ENCODE results near the gene MMRN1. TPM values are rescaled to one million over a fixed set of nuclear protein-coding genes. Genes with fewer than 3 reads are reported as not detected.

MMRN1 gene
- total RNA-seq, 2 experiments from 2014 or later = 0.16 to 0.23 TPM

DNA sequence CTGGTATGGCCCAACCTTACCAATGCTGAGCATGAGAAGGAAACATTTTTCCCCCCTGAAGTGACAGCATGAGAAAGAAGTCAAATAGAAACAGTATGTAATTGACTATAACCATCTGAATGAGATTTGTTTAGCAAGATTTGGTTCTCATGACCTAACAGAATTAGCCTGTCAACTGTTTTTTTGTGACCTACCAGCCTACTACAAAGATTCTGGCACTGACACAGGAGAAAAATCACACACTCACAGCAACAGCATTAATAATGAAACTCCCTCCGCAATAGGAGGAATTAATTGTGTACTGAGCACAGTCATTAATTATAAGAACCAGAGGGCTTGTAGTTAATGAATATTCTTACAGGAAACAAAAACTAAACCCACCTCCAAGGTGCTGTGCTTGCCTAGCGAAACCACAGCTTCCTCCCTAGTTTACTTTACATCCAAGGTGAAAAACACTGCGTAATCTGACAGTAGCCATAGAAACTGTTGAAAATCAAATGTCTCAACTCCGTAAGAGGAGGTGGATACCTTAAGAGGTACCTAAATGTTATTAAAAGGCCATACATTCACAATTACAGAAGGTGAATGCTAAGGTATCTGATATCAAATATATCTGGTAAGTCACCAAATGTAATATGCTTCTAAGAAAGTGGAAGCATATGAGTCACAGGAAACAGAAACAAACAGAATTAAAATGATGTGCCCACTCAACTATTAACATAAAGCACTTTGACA, 34.9 kb downstream of the MMRN1 start:
- CTCF ChIA-PET = no interaction called here
- no peaks in the 10 kb centered on the region for H3K9me3 Mint-ChIP-seq (ENCODE audit: low read depth)
- ATAC-seq = peak; percentile 86
- peak overlapping the region; percentile 52 for H3K27ac Mint-ChIP-seq
- H3K4me3 Mint-ChIP-seq = peak overlapping the region; percentile 56
- peaks cover 3% of the 10 kb centered on the region for H3K36me3 Mint-ChIP-seq
- H3K4me1 Mint-ChIP-seq = peaks cover 14% of the 10 kb centered on the region
- H3K27me3 Mint-ChIP-seq = peaks cover 4% of the 10 kb centered on the region
- DNase-seq = peak; percentile 43

GRCh38 chr4:89939546-89939945, 44.9 kb downstream of the MMRN1 start:
- Mint-ChIP-seq H3K27me3 (peaks cover 6% of the 10 kb centered on the region), H3K9me3 (ENCODE audit: low read depth) (no peaks in the 10 kb centered on the region), H3K4me1 (no peaks in the 10 kb centered on the region), H3K4me3 (no peak overlapping the region), H3K27ac (no peak overlapping the region), H3K36me3 (no peaks in the 10 kb centered on the region)
- CTCF ChIA-PET = no interaction called here
- no peak for ATAC-seq
- DNase-seq = no peak

- no peaks in the 10 kb centered on the region for H3K9me3 Mint-ChIP-seq (ENCODE audit: low read depth)
- peaks cover 6% of the 10 kb centered on the region for H3K27me3 Mint-ChIP-seq
- CTCF ChIA-PET = no interaction called here
- no peak overlapping the region for H3K4me3 Mint-ChIP-seq
- H3K27ac Mint-ChIP-seq = no peak overlapping the region
- no peaks in the 10 kb centered on the region for H3K4me1 Mint-ChIP-seq
- no peaks in the 10 kb centered on the region for H3K36me3 Mint-ChIP-seq
- DNase-seq (no peak), ATAC-seq (no peak)
Measured at GRCh38 chr4:89939994-89940393, 45.3 kb downstream of the MMRN1 start.

GRCh38 chr4:89942811-89943210, 48.2 kb downstream of the MMRN1 start:
- peaks cover 2% of the 10 kb centered on the region for H3K27me3 Mint-ChIP-seq
- no peaks in the 10 kb centered on the region for H3K4me1 Mint-ChIP-seq
- CTCF ChIA-PET = no interaction called here
- no peak overlapping the region for H3K27ac Mint-ChIP-seq
- DNase-seq (no peak), ATAC-seq (no peak)
- no peaks in the 10 kb centered on the region for H3K36me3 Mint-ChIP-seq
- no peaks in the 10 kb centered on the region for H3K9me3 Mint-ChIP-seq (ENCODE audit: low read depth)
- no peak overlapping the region for H3K4me3 Mint-ChIP-seq

- Mint-ChIP-seq H3K36me3 (no peaks in the 10 kb centered on the region), H3K9me3 (ENCODE audit: low read depth) (no peaks in the 10 kb centered on the region), H3K27me3 (no peaks in the 10 kb centered on the region), H3K4me3 (no peak overlapping the region), H3K4me1 (no peaks in the 10 kb centered on the region), H3K27ac (no peak overlapping the region)
- no peak for DNase-seq
- CTCF ChIA-PET = no interaction called here
- ATAC-seq = no peak
Measured at GRCh38 chr4:89949782-89950387, 55.2 kb downstream of the MMRN1 start.

- ATAC-seq (no peak), DNase-seq (no peak)
- CTCF ChIA-PET = no interaction called here
- no peaks in the 10 kb centered on the region for H3K36me3 Mint-ChIP-seq
- no peaks in the 10 kb centered on the region for H3K9me3 Mint-ChIP-seq (ENCODE audit: low read depth)
- no peaks in the 10 kb centered on the region for H3K4me1 Mint-ChIP-seq
- H3K4me3 Mint-ChIP-seq = no peak overlapping the region
- H3K27ac Mint-ChIP-seq = no peak overlapping the region
- no peaks in the 10 kb centered on the region for H3K27me3 Mint-ChIP-seq
Measured at GRCh38 chr4:89952458-89952857, 57.8 kb downstream of the MMRN1 start.

- Mint-ChIP-seq H3K27ac (no peak overlapping the region), H3K9me3 (ENCODE audit: low read depth) (no peaks in the 10 kb centered on the region), H3K4me3 (no peak overlapping the region), H3K27me3 (peaks cover 3% of the 10 kb centered on the region), H3K36me3 (no peaks in the 10 kb centered on the region), H3K4me1 (no peaks in the 10 kb centered on the region)
- no peak for ATAC-seq
- CTCF ChIA-PET = no interaction called here
- no peak for DNase-seq
Measured at GRCh38 chr4:89954906-89955695, 60.4 kb downstream of the MMRN1 start.

GRCh38 chr4:89957046-89957926, 62.6 kb downstream of the MMRN1 start:
- no peaks in the 10 kb centered on the region for H3K36me3 Mint-ChIP-seq
- no peak overlapping the region for H3K27ac Mint-ChIP-seq
- H3K27me3 Mint-ChIP-seq = peaks cover 3% of the 10 kb centered on the region
- ATAC-seq (no peak), DNase-seq (no peak)
- H3K4me3 Mint-ChIP-seq = no peak overlapping the region
- no peaks in the 10 kb centered on the region for H3K4me1 Mint-ChIP-seq
- no peaks in the 10 kb centered on the region for H3K9me3 Mint-ChIP-seq (ENCODE audit: low read depth)
- CTCF ChIA-PET = no interaction called here

GRCh38 chr4:89981789-89982334, 87.2 kb downstream of the MMRN1 start:
- no peak for DNase-seq
- no peaks in the 10 kb centered on the region for H3K4me1 Mint-ChIP-seq
- no peaks in the 10 kb centered on the region for H3K36me3 Mint-ChIP-seq
- no peaks in the 10 kb centered on the region for H3K27me3 Mint-ChIP-seq
- H3K4me3 Mint-ChIP-seq = no peak overlapping the region
- H3K9me3 Mint-ChIP-seq (ENCODE audit: low read depth) = no peaks in the 10 kb centered on the region
- CTCF ChIA-PET = no interaction called here
- no peak for ATAC-seq
- H3K27ac Mint-ChIP-seq = no peak overlapping the region

- Mint-ChIP-seq H3K27me3 (no peaks in the 10 kb centered on the region), H3K36me3 (no peaks in the 10 kb centered on the region), H3K4me3 (no peak overlapping the region), H3K9me3 (ENCODE audit: low read depth) (no peaks in the 10 kb centered on the region), H3K4me1 (no peaks in the 10 kb centered on the region), H3K27ac (no peak overlapping the region)
- CTCF ChIA-PET = no interaction called here
- no peak for DNase-seq
- ATAC-seq = no peak
Measured at GRCh38 chr4:89988268-89988667, 93.6 kb downstream of the MMRN1 start.

DNA sequence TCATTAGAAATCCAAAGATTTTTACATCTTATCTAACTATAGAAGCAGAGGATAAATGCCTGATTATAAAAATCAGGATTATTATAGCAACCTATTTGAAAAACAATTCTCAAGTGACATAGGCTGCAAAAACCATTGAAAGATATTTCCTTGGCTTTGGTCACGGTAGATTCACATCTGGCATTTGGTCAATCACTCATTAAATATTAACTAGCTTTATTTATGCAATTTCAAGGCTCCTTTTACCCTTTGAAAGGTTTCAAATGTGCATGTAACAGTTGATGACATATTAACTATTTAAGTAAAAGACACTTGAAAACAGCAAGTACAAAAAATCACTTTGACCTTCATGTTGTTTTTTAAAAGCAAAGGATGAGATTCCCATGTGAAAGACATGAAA, 98.1 kb downstream of the MMRN1 start:
- no peaks in the 10 kb centered on the region for H3K9me3 Mint-ChIP-seq (ENCODE audit: low read depth)
- DNase-seq (no peak), ATAC-seq (no peak)
- no peaks in the 10 kb centered on the region for H3K36me3 Mint-ChIP-seq
- H3K4me1 Mint-ChIP-seq = no peaks in the 10 kb centered on the region
- H3K4me3 Mint-ChIP-seq = no peak overlapping the region
- CTCF ChIA-PET = no interaction called here
- H3K27ac Mint-ChIP-seq = no peak overlapping the region
- H3K27me3 Mint-ChIP-seq = no peaks in the 10 kb centered on the region

GRCh38 chr4:89994176-89994873, 99.7 kb downstream of the MMRN1 start:
- ATAC-seq (no peak), DNase-seq (no peak)
- CTCF ChIA-PET = no interaction called here
- H3K27ac Mint-ChIP-seq = no peak overlapping the region
- no peaks in the 10 kb centered on the region for H3K27me3 Mint-ChIP-seq
- H3K9me3 Mint-ChIP-seq (ENCODE audit: low read depth) = no peaks in the 10 kb centered on the region
- H3K4me3 Mint-ChIP-seq = no peak overlapping the region
- H3K4me1 Mint-ChIP-seq = no peaks in the 10 kb centered on the region
- no peaks in the 10 kb centered on the region for H3K36me3 Mint-ChIP-seq

- DNase-seq = no peak
- Mint-ChIP-seq H3K9me3 (ENCODE audit: low read depth) (no peaks in the 10 kb centered on the region), H3K4me3 (no peak overlapping the region), H3K4me1 (no peaks in the 10 kb centered on the region), H3K27ac (no peak overlapping the region), H3K27me3 (no peaks in the 10 kb centered on the region), H3K36me3 (no peaks in the 10 kb centered on the region)
- no peak for ATAC-seq
- CTCF ChIA-PET = no interaction called here
Measured at GRCh38 chr4:89995006-89995405, 100.4 kb downstream of the MMRN1 start.

Measured in activated CD8-positive, alpha-beta memory T cell treated with anti-CD3 and anti-CD28 coated beads, Interleukin-2, amount 10 ng/mL, durations not matched to agents 7 days and 5 days (primary cell).